NT2/D1 (cell line): ENCODE data around the gene KRTAP2-3.
A peak's percentile ranks its signal among the peaks of the same experiment; 100 is the strongest.

ENCODE experiments used
- DNase-seq: peaks from one replicate; pipeline ENCODE4 v3.0.0-alpha.2; 2011; ENCODE audit warnings: low read depth, low spot score
- H3K27me3 ChIP-seq: 2 replicates; pipeline ENCODE4 v1.6.0; 2011; ENCODE audit warnings: mild to moderate bottlenecking; ENCODE audit not compliant: insufficient read length, insufficient read depth
- H3K36me3 ChIP-seq: 2 replicates; pipeline ENCODE4 v1.6.1; 2011; ENCODE audit warnings: mild to moderate bottlenecking, low read length, mixed read lengths; ENCODE audit not compliant: insufficient read depth, insufficient read length
- H3K4me1 ChIP-seq: 2 replicates; pipeline ENCODE4 v1.5.1; 2011; ENCODE audit not compliant: insufficient read depth, insufficient read length
- H3K4me3 ChIP-seq: 2 replicates; pipeline ENCODE4 v1.5.1; 2011; ENCODE audit warnings: low read depth; ENCODE audit not compliant: insufficient read length
- H3K9ac ChIP-seq: 2 replicates; pipeline ENCODE4 v1.6.0; 2011; ENCODE audit warnings: low read depth; ENCODE audit not compliant: insufficient read length
- H3K9me3 ChIP-seq: 2 replicates; pipeline ENCODE4 v1.5.1; 2011; ENCODE audit warnings: mild to moderate bottlenecking, low read length; ENCODE audit not compliant: insufficient read depth
- SUZ12 ChIP-seq: IDR thresholded peaks from 2 replicates; pipeline ENCODE4 v1.6.1; 2011; ENCODE audit not compliant: insufficient read length, insufficient read depth; ENCODE audit errors: extremely low read depth
- YY1 ChIP-seq: IDR thresholded peaks from 2 replicates; pipeline ENCODE4 v1.6.1; 2011; ENCODE audit not compliant: insufficient read length, insufficient read depth
- ZNF274 ChIP-seq: IDR thresholded peaks from 2 replicates; pipeline ENCODE4 v1.6.1; 2011; ENCODE audit warnings: mild to moderate bottlenecking, low read depth, low read length

Gene KRTAP2-3

DNA sequence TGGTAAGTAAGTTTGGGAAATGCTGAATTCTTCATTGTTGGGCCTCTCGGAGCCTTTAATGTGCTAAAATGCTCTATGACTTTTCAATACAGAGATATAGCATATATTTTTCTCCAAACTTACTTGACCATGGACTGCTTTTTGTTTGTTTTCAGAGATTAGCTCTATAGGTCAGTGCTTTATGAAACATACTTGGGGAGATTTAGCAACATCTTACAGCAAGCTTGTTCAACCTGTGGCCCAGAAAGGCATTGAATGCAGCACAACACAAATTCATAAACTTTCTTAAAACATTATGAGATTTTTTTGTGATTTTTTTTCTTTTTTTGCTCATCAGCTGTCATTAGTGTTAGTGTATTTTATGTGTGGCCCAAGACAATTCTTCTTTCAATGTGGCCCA, 50.0 kb downstream of the KRTAP2-3 start:
- no peaks in the 10 kb centered on the region for H3K27me3 ChIP-seq

GRCh38 chr17:41009301-41009760, 50.6 kb downstream of the KRTAP2-3 start:
- H3K9ac ChIP-seq = no peak overlapping the region
- no peaks in the 10 kb centered on the region for H3K36me3 ChIP-seq
- no peaks in the 10 kb centered on the region for H3K27me3 ChIP-seq
- TF ChIP-seq ZNF274 (no peak), SUZ12 (no peak), YY1 (no peak)
- peak; percentile 18 for DNase-seq
- H3K4me1 ChIP-seq = peaks cover 4% of the 10 kb centered on the region
- no peak overlapping the region for H3K4me3 ChIP-seq
- no peaks in the 10 kb centered on the region for H3K9me3 ChIP-seq

More for the DNA sequence above, 50.0 kb downstream of the KRTAP2-3 start:
- no peak for DNase-seq
- TF ChIP-seq YY1 (no peak), SUZ12 (no peak), ZNF274 (no peak)
- Histone ChIP-seq H3K4me1 (peaks cover 4% of the 10 kb centered on the region), H3K36me3 (no peaks in the 10 kb centered on the region), H3K9ac (no peak overlapping the region), H3K4me3 (no peak overlapping the region), H3K9me3 (no peaks in the 10 kb centered on the region)
